ENCODE data around the gene LRIT2.

Gene LRIT2

GRCh38 chr10:84243759-84244158 lies 18.4 kb upstream of the LRIT2 start:
- DNase-seq (ENCODE audit: low read depth in 2 of 2) = no peak

- no peak for DNase-seq (ENCODE audit: low read depth in 2 of 2)
Measured at GRCh38 chr10:84241185-84241790, 15.9 kb upstream of the LRIT2 start, which contains the start of gene LRIT1. TSS of gene LRIT1 (minus strand) at chr10:84241546. CDS start at chr10:84241439, 107 bp downstream.

- no peak for DNase-seq (ENCODE audit: low read depth in 2 of 2)
Measured at GRCh38 chr10:84238909-84239308, 13.6 kb upstream of the LRIT2 start.

GRCh38 chr10:84237199-84238051 lies 12.1 kb upstream of the LRIT2 start:
- no peak for DNase-seq (ENCODE audit: low read depth in 2 of 2)

- DNase-seq (ENCODE audit: low read depth in 2 of 2) = no peak
Measured at GRCh38 chr10:84236807-84237198, 11.5 kb upstream of the LRIT2 start.

GRCh38 chr10:84235096-84235495 lies 9.8 kb upstream of the LRIT2 start:
- no peak for DNase-seq (ENCODE audit: low read depth in 2 of 2)

- no peak for DNase-seq (ENCODE audit: low read depth in 2 of 2)
Measured at GRCh38 chr10:84234479-84234878, 9.1 kb upstream of the LRIT2 start.

GRCh38 chr10:84233940-84234339 lies 8.6 kb upstream of the LRIT2 start:
- no peak for DNase-seq (ENCODE audit: low read depth in 2 of 2)

- no peak for DNase-seq (ENCODE audit: low read depth in 2 of 2)
Measured at GRCh38 chr10:84232376-84232775, 7.0 kb upstream of the LRIT2 start.

- DNase-seq (ENCODE audit: low read depth in 2 of 2) = no peak
Measured at GRCh38 chr10:84230359-84230758, 5.0 kb upstream of the LRIT2 start.

GRCh38 chr10:84227810-84228209 lies 2.5 kb upstream of the LRIT2 start:
- no peak for DNase-seq (ENCODE audit: low read depth in 2 of 2)

GRCh38 chr10:84226616-84227015 lies 1.3 kb upstream of the LRIT2 start:
- DNase-seq (ENCODE audit: low read depth in 2 of 2) = no peak

- DNase-seq (ENCODE audit: low read depth in 2 of 2) = no peak
Measured at GRCh38 chr10:84224411-84225028, 824 bp downstream of the LRIT2 start.

- DNase-seq (ENCODE audit: low read depth in 2 of 2) = no peak
Measured at GRCh38 chr10:84221916-84222315, 3.4 kb downstream of the LRIT2 start.

- DNase-seq (ENCODE audit: low read depth in 2 of 2) = no peak
Measured at GRCh38 chr10:84217746-84218145, 7.6 kb downstream of the LRIT2 start.

- no peak for DNase-seq (ENCODE audit: low read depth in 2 of 2)
Measured at GRCh38 chr10:84216834-84217233, 8.5 kb downstream of the LRIT2 start.

GRCh38 chr10:84214612-84215235 lies 10.6 kb downstream of the LRIT2 start:
- peak; percentile 19 to 27 for DNase-seq (ENCODE audit: low read depth in 2 of 2)

GRCh38 chr10:84214046-84214572 lies 11.2 kb downstream of the LRIT2 start:
- DNase-seq (ENCODE audit: low read depth in 2 of 2) = no peak

- DNase-seq (ENCODE audit: low read depth in 2 of 2) = no peak
Measured at GRCh38 chr10:84213076-84213475, 12.3 kb downstream of the LRIT2 start.

- no peak for DNase-seq (ENCODE audit: low read depth in 2 of 2)
Measured at GRCh38 chr10:84212014-84212413, 13.3 kb downstream of the LRIT2 start.

GRCh38 chr10:84211566-84211965 lies 13.8 kb downstream of the LRIT2 start:
- DNase-seq (ENCODE audit: low read depth in 2 of 2) = no peak

GRCh38 chr10:84208023-84208422 lies 17.3 kb downstream of the LRIT2 start:
- DNase-seq (ENCODE audit: low read depth in 2 of 2) = no peak

All from stimulated activated CD8-positive, alpha-beta memory T cell treated with anti-CD3 and anti-CD28 coated beads, Interleukin-2, amount 100 ng/mL, for 48 hours (primary cell).